SK-N-SH (cell line): ENCODE results near the gene GCN1. TPM values are rescaled to one million over a fixed set of nuclear protein-coding genes. Genes with fewer than 3 reads are reported as not detected.

Source experiments
- CTCF ChIA-PET: fragments of 300-600, 350-600 bp; formaldehyde crosslinking; extraction: SDS; loops from one replicate; lab custom pipeline; 2021; lab: Yijun Ruan, JAX
- POLR2A ChIA-PET: fragments of 350-600 bp; sonication (Branson Sonifier 250); formaldehyde crosslinking; extraction: SDS; loops from one replicate; lab custom pipeline; 2020; ENCODE audit warnings: antibody characterized with exemption, inconsistent platforms; lab: Yijun Ruan, JAX
- DNase-seq: peaks from one replicate; pipeline ENCODE4 v3.0.0; 2012
- H2AFZ ChIP-seq: fragments of 200-600 bp; sonication (generic); 2 replicates; pipeline ENCODE4 v1.8.1; 2016; ENCODE audit warnings: antibody characterized with exemption, mild to moderate bottlenecking, low read depth
- H3F3A ChIP-seq: fragments of 200-600 bp; sonication (generic); replicated peaks from 2 replicates; pipeline ENCODE3; 2016; ENCODE audit warnings: antibody characterized with exemption, mild to moderate bottlenecking; ENCODE audit not compliant: insufficient read depth
- H3K27ac ChIP-seq, 2 experiments: fragments of 200-500 bp in 1 of 2; fragments of 200-600 bp in 1 of 2; sonication (Bioruptor generic) in 1 of 2; sonication (generic), shearing (Covaris generic) in 1 of 2; 2 replicates each; pipeline versions ENCODE4 v1.5.1 to v1.6.1; 2014 to 2016; ENCODE audit warnings: low read depth in 2 of 2, inconsistent platforms in 1 of 2, low read length in 1 of 2, mild to moderate bottlenecking in 1 of 2, mixed read lengths in 1 of 2
- H3K27me3 ChIP-seq: fragments of 200-600 bp; sonication (generic), shearing (Covaris generic); 2 replicates; pipeline ENCODE4 v1.6.1; 2016; ENCODE audit warnings: mixed run types; ENCODE audit not compliant: insufficient read depth
- H3K36me3 ChIP-seq, 2 experiments: fragments of 200-500 bp in 1 of 2; fragments of 200-600 bp in 1 of 2; sonication (Bioruptor generic) in 1 of 2; sonication (generic) in 1 of 2; replicated peaks in 1 of 2; 2 replicates each; pipeline versions ENCODE3 to v1.5.1; 2014 to 2016; ENCODE audit warnings: low read length in 1 of 2, mild to moderate bottlenecking in 1 of 2; ENCODE audit not compliant: insufficient read depth in 2 of 2, control insufficient read depth in 1 of 2
- H3K4me1 ChIP-seq, 2 experiments: fragments of 200-500 bp in 1 of 2; fragments of 200-600 bp in 1 of 2; sonication (Bioruptor generic) in 1 of 2; sonication (generic), shearing (Covaris generic) in 1 of 2; 2 replicates each; pipeline versions ENCODE4 v1.5.1 to v1.6.1; 2014 to 2016; ENCODE audit warnings: low read depth in 1 of 2, low read length in 1 of 2, mixed run types in 1 of 2; ENCODE audit not compliant: insufficient read depth in 2 of 2, control insufficient read depth in 1 of 2
- H3K4me2 ChIP-seq: fragments of 200-600 bp; sonication (generic), shearing (Covaris generic); 2 replicates; pipeline ENCODE4 v1.6.1; 2017; ENCODE audit warnings: mixed run types
- H3K4me3 ChIP-seq, 2 experiments: fragments of 200-500 bp in 1 of 2; fragments of 200-600 bp in 1 of 2; sonication (Bioruptor generic) in 1 of 2; sonication (generic), shearing (Covaris generic) in 1 of 2; 2 replicates each; pipeline versions ENCODE4 v1.5.1 to v1.8.1; 2014 to 2016; ENCODE audit warnings: low read depth in 2 of 2, inconsistent platforms in 1 of 2, low read length in 1 of 2, mild to moderate bottlenecking in 1 of 2, mixed read lengths in 1 of 2, moderate library complexity in 1 of 2
- H3K79me2 ChIP-seq: fragments of 200-600 bp; sonication (generic); 2 replicates; pipeline ENCODE4 v1.8.1; 2017; ENCODE audit warnings: mild to moderate bottlenecking; ENCODE audit not compliant: insufficient read depth
- H3K9ac ChIP-seq: fragments of 200-600 bp; sonication (generic); 2 replicates; pipeline ENCODE4 v1.6.1; 2017; ENCODE audit warnings: mixed run types
- H3K9me2 ChIP-seq: fragments of 200-600 bp; sonication (generic); 2 replicates; pipeline ENCODE4 v1.6.1; 2017; ENCODE audit warnings: mixed run types
- H3K9me3 ChIP-seq: fragments of 200-600 bp; sonication (generic); 2 replicates; pipeline ENCODE4 v1.6.1; 2017; ENCODE audit warnings: mixed run types, mild to moderate bottlenecking, moderate library complexity
- H4K20me1 ChIP-seq: fragments of 200-600 bp; sonication (generic); 2 replicates; pipeline ENCODE4 v1.6.1; 2017; ENCODE audit warnings: mild to moderate bottlenecking, mixed run types; ENCODE audit not compliant: insufficient read depth
- FOXM1 ChIP-seq: IDR thresholded peaks from 2 replicates; pipeline ENCODE4 v1.4.0; 2012; ENCODE audit warnings: low read depth, mild to moderate bottlenecking
- GABPA ChIP-seq: IDR thresholded peaks from 2 replicates; pipeline ENCODE4 v1.4.0; 2012; ENCODE audit warnings: low read depth, mild to moderate bottlenecking
- JUND ChIP-seq: IDR thresholded peaks from 2 replicates; pipeline ENCODE4 v1.4.0; 2012
- MXI1 ChIP-seq: IDR thresholded peaks from 2 replicates; pipeline ENCODE4 v1.6.1; 2012; ENCODE audit warnings: mild to moderate bottlenecking, low read depth, low read length, improper control_type of control experiment
- POLR2AphosphoS5 ChIP-seq: IDR thresholded peaks from 2 replicates; pipeline ENCODE4 v1.6.1; 2012; ENCODE audit warnings: low read depth, low read length
- RAD21 ChIP-seq: IDR thresholded peaks from 2 replicates; pipeline ENCODE4 v1.6.1; 2012; ENCODE audit warnings: mild to moderate bottlenecking, low read length
- RCOR1 ChIP-seq: fragments of 150-350 bp; IDR thresholded peaks from 2 replicates; pipeline ENCODE4 v1.6.1; 2017; ENCODE audit warnings: antibody characterized with exemption, low read length
- SIN3A ChIP-seq: IDR thresholded peaks from 2 replicates; pipeline ENCODE4 v1.6.1; 2012; ENCODE audit warnings: low read depth, mild to moderate bottlenecking, low read length, moderate library complexity, borderline replicate concordance
- SMC3 ChIP-seq: IDR thresholded peaks from 2 replicates; pipeline ENCODE4 v1.6.1; 2012; ENCODE audit warnings: low read depth, low read length, improper control_type of control experiment
- TAF1 ChIP-seq: IDR thresholded peaks from 2 replicates; pipeline ENCODE4 v1.6.1; 2012; ENCODE audit warnings: low read depth, mild to moderate bottlenecking, low read length, moderate library complexity, borderline replicate concordance
- TEAD4 ChIP-seq: IDR thresholded peaks from 2 replicates; pipeline ENCODE4 v1.4.0; 2012; ENCODE audit warnings: mild to moderate bottlenecking, borderline replicate concordance; ENCODE audit not compliant: insufficient read depth
- WGBS: methylation state at CpG from one replicate; pipeline ENCODE4 v1.1.6; 2017; ENCODE audit warnings: low lambda C conversion rate; 5-methylcytosine and 5-hydroxymethylcytosine counted together
- polyA plus RNA-seq, 3 experiments: library from polyadenylated mRNA; depleted of rRNA; stranded (reverse); fragments of >200 nt; gene quantifications; 2 replicates each; pipeline ENCODE4 v1.2.3, GENCODE V29; 2012
- TF ChIP-seq, protein P1 (sequence below): fragments of 200-600 bp; sonication (generic); IDR thresholded peaks from 2 replicates; pipeline ENCODE4 v1.6.1; 2017; ENCODE audit warnings: antibody characterized with exemption, mild to moderate bottlenecking, moderate library complexity
- TF ChIP-seq, protein P2 (sequence below): fragments of 150-350 bp; IDR thresholded peaks from 2 replicates; pipeline ENCODE4 v1.6.1; 2016; ENCODE audit warnings: mild to moderate bottlenecking, low read depth, low read length
- TF ChIP-seq, protein P3 (sequence below): IDR thresholded peaks from 2 replicates; pipeline ENCODE4; 2012
- TF ChIP-seq, protein P4 (sequence below): IDR thresholded peaks from 2 replicates; pipeline ENCODE4 v1.4.0; 2012; ENCODE audit warnings: low read depth
- TF ChIP-seq, protein P5 (sequence below): IDR thresholded peaks from 2 replicates; pipeline ENCODE4 v1.4.0; 2012; ENCODE audit warnings: low read depth, borderline replicate concordance

The GCN1 gene
- polyA plus RNA-seq, 1 of the 3 experiments (the other 2 are of a cell fraction) = 54.4 TPM

DNA sequence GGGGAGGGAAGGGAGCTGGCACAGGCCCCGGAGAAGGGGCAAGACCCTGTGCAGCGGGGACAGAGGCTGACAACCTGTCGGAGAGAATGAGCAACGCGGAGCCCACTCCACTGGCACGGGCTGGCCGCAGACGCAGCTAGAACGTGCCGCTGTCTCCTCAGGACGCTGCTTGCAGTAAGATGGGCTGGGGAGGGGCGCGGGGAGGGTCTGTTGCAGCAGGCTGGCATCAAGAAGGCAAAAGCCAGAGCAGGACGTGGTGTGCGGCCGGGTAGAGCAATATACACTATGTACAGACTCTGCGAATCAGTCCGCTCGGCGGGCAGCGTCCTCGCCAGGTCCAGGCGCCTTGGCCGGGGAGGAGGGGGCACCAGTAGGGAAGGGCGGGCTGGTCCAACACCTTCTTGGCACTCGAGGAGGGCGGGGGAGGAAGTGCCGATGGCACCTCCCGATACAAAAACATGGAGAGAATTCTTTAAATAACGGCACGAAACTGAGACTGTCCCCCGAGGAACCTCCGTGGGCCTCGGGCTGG lies 97.8 kb downstream of the GCN1 start:
- Histone ChIP-seq H3K36me3 (peaks cover 0 to 49% of the 10 kb centered on the region in 2 experiments), H3K4me1 (peaks cover 0 to 64% of the 10 kb centered on the region in 2 experiments; a peak in 1 of 4 replicates), H3K27me3 (no peaks in the 10 kb centered on the region), H2AFZ (no peak overlapping the region), H3K9ac (no peak overlapping the region), H3K4me2 (no peak overlapping the region), H3K9me2 (no peaks in the 10 kb centered on the region), H3F3A (no peaks in the 10 kb centered on the region), H3K9me3 (no peaks in the 10 kb centered on the region), H3K4me3 (no peak overlapping the region), H3K79me2 (peaks cover 33% of the 10 kb centered on the region), H4K20me1 (peaks cover 29% of the 10 kb centered on the region), H3K27ac (no peak overlapping the region)
- ChIA-PET CTCF (interaction anchor here (0.7 kb wide), 1 partner anchor 331 kb away, joined by 3 read pairs; no protein-coding TSS in a partner anchor), POLR2A (interaction anchor here (0.7 kb wide), 1 partner anchor 105 kb away, joined by 4 read pairs; no protein-coding TSS in a partner anchor)
- no peak for DNase-seq
- TF ChIP-seq, protein P1, sequence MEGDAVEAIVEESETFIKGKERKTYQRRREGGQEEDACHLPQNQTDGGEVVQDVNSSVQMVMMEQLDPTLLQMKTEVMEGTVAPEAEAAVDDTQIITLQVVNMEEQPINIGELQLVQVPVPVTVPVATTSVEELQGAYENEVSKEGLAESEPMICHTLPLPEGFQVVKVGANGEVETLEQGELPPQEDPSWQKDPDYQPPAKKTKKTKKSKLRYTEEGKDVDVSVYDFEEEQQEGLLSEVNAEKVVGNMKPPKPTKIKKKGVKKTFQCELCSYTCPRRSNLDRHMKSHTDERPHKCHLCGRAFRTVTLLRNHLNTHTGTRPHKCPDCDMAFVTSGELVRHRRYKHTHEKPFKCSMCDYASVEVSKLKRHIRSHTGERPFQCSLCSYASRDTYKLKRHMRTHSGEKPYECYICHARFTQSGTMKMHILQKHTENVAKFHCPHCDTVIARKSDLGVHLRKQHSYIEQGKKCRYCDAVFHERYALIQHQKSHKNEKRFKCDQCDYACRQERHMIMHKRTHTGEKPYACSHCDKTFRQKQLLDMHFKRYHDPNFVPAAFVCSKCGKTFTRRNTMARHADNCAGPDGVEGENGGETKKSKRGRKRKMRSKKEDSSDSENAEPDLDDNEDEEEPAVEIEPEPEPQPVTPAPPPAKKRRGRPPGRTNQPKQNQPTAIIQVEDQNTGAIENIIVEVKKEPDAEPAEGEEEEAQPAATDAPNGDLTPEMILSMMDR = no peak
- TF ChIP-seq, protein P2, sequence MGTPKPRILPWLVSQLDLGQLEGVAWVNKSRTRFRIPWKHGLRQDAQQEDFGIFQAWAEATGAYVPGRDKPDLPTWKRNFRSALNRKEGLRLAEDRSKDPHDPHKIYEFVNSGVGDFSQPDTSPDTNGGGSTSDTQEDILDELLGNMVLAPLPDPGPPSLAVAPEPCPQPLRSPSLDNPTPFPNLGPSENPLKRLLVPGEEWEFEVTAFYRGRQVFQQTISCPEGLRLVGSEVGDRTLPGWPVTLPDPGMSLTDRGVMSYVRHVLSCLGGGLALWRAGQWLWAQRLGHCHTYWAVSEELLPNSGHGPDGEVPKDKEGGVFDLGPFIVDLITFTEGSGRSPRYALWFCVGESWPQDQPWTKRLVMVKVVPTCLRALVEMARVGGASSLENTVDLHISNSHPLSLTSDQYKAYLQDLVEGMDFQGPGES = no peak
- no peak for TF ChIP-seq RCOR1
- TF ChIP-seq FOXM1 = no peak
- no peak for TF ChIP-seq POLR2AphosphoS5
- TF ChIP-seq, protein P3, sequence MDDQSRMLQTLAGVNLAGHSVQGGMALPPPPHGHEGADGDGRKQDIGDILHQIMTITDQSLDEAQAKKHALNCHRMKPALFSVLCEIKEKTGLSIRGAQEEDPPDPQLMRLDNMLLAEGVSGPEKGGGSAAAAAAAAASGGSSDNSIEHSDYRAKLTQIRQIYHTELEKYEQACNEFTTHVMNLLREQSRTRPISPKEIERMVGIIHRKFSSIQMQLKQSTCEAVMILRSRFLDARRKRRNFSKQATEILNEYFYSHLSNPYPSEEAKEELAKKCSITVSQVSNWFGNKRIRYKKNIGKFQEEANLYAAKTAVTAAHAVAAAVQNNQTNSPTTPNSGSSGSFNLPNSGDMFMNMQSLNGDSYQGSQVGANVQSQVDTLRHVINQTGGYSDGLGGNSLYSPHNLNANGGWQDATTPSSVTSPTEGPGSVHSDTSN = no peak
- no peak for TF ChIP-seq JUND
- TF ChIP-seq TEAD4 = no peak
- no peak for TF ChIP-seq MXI1
- TF ChIP-seq, protein P4, sequence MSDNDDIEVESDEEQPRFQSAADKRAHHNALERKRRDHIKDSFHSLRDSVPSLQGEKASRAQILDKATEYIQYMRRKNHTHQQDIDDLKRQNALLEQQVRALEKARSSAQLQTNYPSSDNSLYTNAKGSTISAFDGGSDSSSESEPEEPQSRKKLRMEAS = no peak
- no peak for TF ChIP-seq RAD21
- TF ChIP-seq, protein P5, sequence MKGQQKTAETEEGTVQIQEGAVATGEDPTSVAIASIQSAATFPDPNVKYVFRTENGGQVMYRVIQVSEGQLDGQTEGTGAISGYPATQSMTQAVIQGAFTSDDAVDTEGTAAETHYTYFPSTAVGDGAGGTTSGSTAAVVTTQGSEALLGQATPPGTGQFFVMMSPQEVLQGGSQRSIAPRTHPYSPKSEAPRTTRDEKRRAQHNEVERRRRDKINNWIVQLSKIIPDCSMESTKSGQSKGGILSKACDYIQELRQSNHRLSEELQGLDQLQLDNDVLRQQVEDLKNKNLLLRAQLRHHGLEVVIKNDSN = no peak
- no peak for TF ChIP-seq GABPA
- no peak for TF ChIP-seq TAF1
- no peak for TF ChIP-seq SMC3
- TF ChIP-seq SIN3A = no peak
- WGBS = 93% methylated on average over 34 of the region's 34 CpGs
